ENCODE data around the gene NEXN.

NEXN gene

DNA sequence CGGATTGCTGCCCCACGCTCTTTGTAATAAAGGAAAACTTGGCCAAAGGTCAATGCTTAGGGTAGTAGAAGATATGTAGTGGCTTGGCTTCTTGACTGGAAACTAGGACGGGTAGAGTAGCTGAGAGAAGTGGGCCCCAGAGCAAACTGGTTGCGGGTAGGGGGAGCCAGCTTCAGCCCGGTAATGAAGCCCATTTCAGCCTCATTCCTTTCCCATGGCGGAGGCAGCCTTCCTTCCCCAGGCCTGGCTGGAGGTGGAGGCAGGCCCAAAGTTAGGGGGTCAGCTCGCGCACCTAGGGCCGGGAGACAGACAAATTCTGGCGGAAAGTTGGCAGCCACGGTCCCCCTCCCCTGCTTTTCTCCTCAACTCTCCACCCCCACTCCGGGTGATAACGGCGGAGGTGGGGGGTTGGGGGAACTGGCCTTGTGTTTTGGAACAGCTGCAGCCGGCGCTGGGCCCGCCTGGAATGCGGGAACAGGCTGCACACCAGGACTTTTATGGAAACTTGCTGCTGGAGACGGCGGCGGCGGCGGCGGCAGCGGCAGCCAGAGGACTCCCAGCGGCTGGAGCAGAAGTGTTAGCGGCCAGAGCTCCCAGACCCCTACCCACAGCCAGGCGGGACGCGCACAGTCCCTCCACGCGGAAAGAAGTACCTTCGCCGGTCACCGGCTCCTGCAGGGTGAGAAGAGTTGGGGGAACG lies at the start of gene NEXN:
Gene NEXN, plus strand, starts transcription at position 544 of the 700 bp plus-strand sequence. CDS start 27,483 bp downstream, outside the sequence.
- Histone ChIP-seq H3K9me3 (no peaks in the 10 kb centered on the region), H3K36me3 (peaks cover 4 to 8% (median 7%) of the 10 kb centered on the region in 3 donors), H3K27ac (peak within 1 kb of the TSS; percentile 97 to 98), H3K4me3 (peak within 1 kb of the TSS; percentile 96 to 97), H3K4me1 (peaks cover 0 to 62% (median 9%) of the 10 kb centered on the region in 4 donors), H3K27me3 (no peaks in the 10 kb centered on the region)
- DNase-seq, result peak; percentile 78 to 91
- TF ChIP-seq CTCF (IDR thresholded peaks at IDR 0.05), result no peak
- intact Hi-C loops (cut with DNase I; ENCODE audit: low total_unique reads), result loop anchor here (10.0 kb wide), 1 partner anchor 53 kb away; no protein-coding TSS in a partner anchor

DNA sequence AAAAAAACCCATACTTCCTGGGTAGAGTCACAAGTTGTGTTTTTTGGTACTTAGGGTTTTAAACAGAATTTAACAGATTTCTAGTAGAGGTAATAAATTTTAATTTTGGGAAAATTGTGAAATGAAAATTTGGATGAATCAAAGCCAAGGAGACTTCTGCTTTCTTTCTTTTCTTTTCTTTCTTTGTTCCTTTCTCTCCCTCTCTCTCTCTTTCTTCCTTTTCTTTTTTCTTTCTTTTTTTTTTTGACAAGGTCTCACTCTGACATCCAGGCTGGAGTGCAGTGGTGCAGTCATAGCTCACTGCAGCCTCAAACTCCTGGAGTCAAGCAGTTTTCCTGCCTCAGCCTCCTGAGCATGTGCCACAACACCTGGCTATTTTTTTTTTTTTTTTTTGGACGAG lies 46.9 kb upstream of the NEXN start:
- Histone ChIP-seq H3K27ac (no peak overlapping the region), H3K9me3 (no peaks in the 10 kb centered on the region), H3K36me3 (peaks cover 0 to 11% (median 10%) of the 10 kb centered on the region in 3 donors), H3K4me3 (no peak overlapping the region), H3K27me3 (no peaks in the 10 kb centered on the region), H3K4me1 (peaks cover 0 to 5% (median 2%) of the 10 kb centered on the region in 4 donors)
- intact Hi-C loops (cut with DNase I; ENCODE audit: low total_unique reads), result no loop called here
- TF ChIP-seq CTCF (IDR thresholded peaks at IDR 0.05), result no peak
- DNase-seq, result no peak

- no peak for TF ChIP-seq CTCF (IDR thresholded peaks at IDR 0.05)
- Histone ChIP-seq H3K27me3 (no peaks in the 10 kb centered on the region), H3K4me3 (no peak overlapping the region), H3K27ac (no peak overlapping the region), H3K9me3 (no peaks in the 10 kb centered on the region), H3K4me1 (peaks cover 0 to 11% (median 6%) of the 10 kb centered on the region in 4 donors), H3K36me3 (peaks cover 0 to 11% (median 10%) of the 10 kb centered on the region in 3 donors)
- DNase-seq, result no peak
- intact Hi-C loops (cut with DNase I; ENCODE audit: low total_unique reads), result no loop called here
Observed at GRCh38 chr1:77845951-77846350, 42.5 kb upstream of the NEXN start.

- H3K4me1 ChIP-seq, result peaks cover 0 to 11% (median 6%) of the 10 kb centered on the region in 4 donors
- intact Hi-C loops (cut with DNase I; ENCODE audit: low total_unique reads), result no loop called here
Observed at GRCh38 chr1:77846966-77847365, 41.5 kb upstream of the NEXN start.

DNA sequence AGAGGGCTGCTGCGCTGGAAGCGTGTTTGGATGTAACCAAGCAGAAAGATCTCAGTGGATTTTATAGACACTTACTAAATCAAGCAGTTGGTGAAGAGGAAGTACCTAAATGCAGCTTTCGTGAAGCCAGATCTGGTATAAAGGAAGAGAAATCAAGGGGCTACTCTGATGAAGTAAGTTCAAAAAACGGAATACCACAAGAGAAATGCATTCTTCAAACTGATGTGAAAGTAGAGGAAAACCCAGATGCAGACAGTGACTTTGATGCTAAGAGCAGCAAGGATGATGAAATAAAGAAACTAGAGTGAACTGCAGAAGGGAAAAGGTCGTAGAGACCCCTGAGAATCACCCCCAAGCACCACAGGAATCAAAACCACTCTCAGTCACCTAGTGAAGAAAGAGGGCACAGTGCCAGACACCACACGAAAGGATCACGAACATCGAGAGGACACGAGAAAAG lies 40.8 kb upstream of the NEXN start:
- no peaks in the 10 kb centered on the region for H3K9me3 ChIP-seq
- H3K4me1 ChIP-seq, result peaks cover 0 to 11% (median 6%) of the 10 kb centered on the region in 4 donors
- TF ChIP-seq CTCF (IDR thresholded peaks at IDR 0.05), result no peak
- intact Hi-C loops (cut with DNase I; ENCODE audit: low total_unique reads), result no loop called here
- peaks cover 0 to 11% (median 10%) of the 10 kb centered on the region in 3 donors for H3K36me3 ChIP-seq
- no peaks in the 10 kb centered on the region for H3K27me3 ChIP-seq
- H3K27ac ChIP-seq, result no peak overlapping the region
- no peak overlapping the region for H3K4me3 ChIP-seq
- DNase-seq, result no peak

More at GRCh38 chr1:77846966-77847365, 41.5 kb upstream of the NEXN start:
- H3K27me3 ChIP-seq, result no peaks in the 10 kb centered on the region
- peaks cover 0 to 11% (median 10%) of the 10 kb centered on the region in 3 donors for H3K36me3 ChIP-seq
- DNase-seq, result no peak
- TF ChIP-seq CTCF (IDR thresholded peaks at IDR 0.05), result no peak
- H3K9me3 ChIP-seq, result no peaks in the 10 kb centered on the region
- H3K27ac ChIP-seq, result no peak overlapping the region
- no peak overlapping the region for H3K4me3 ChIP-seq
